Loucy (cell line): ENCODE measurements around the gene SYNGR3.

Source experiments
- CTCF ChIP-seq: fragments of 200-600 bp; sonication (generic); conservative IDR thresholded peaks from 2 replicates; pipeline ENCODE4 v1.5.1; 2014; ENCODE audit warnings: mild to moderate bottlenecking, antibody characterized with exemption, low read length
- EZH2phosphoT487 ChIP-seq: fragments of 200-600 bp; IDR thresholded peaks from 2 replicates; pipeline ENCODE4 v1.6.1; 2018; ENCODE audit warnings: antibody characterized with exemption, mild to moderate bottlenecking, moderate library complexity, borderline replicate concordance

GRCh38 chr16:1974157-1975070 lies 15.4 kb upstream of the SYNGR3 start:
- TF ChIP-seq CTCF: no peak
- no peak for TF ChIP-seq EZH2phosphoT487
